IPS-11a (cell line): ENCODE measurements around the gene SNX22.

Experiments
- H3K4me3 ChIP-seq: one replicate; pipeline ENCODE4 v1.5.1; 2013; ENCODE audit warnings: low read depth, low read length, control low read depth

The SNX22 gene

DNA sequence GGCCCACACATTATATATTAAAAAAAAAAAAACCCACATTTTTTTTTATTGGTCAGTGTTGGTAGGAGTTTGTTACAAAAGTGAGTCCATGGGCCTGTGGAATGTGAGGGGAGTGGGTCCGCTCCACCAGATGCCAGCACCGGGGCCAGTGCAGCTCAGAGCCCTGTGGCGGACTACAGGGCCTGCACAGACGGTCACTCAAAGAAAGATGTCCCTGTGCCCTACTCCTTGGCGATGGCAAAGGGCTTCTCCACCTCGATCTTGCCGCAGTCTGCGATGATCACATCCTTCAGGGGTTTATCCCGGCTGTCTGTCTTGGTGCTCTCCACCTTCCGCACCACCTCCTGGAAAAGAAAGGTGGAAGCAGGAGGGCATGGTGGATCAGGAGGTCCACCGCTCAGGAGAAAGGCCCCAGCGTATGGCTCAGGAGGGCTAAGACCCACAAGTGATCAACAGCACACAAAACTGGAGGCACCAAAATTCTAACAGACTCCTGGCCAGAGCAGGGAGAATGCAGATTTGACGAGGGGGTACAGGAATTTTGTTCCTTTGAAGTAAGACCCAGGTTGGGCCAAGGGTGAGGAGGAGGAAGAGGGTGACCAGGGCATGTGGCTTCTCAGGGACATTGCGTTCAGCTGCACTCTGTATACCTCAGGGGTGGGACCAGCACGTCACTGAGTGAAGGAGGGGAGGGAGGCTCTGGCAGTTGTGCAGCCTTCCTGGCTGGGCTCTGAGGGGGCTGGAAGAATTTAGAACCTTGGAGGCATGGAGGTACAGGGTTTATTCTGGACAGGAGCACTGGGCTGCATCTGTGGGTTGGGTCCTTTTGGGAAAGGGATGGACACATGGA, 4.5 kb downstream of the SNX22 start:
- H3K4me3 ChIP-seq = no peak overlapping the region

DNA sequence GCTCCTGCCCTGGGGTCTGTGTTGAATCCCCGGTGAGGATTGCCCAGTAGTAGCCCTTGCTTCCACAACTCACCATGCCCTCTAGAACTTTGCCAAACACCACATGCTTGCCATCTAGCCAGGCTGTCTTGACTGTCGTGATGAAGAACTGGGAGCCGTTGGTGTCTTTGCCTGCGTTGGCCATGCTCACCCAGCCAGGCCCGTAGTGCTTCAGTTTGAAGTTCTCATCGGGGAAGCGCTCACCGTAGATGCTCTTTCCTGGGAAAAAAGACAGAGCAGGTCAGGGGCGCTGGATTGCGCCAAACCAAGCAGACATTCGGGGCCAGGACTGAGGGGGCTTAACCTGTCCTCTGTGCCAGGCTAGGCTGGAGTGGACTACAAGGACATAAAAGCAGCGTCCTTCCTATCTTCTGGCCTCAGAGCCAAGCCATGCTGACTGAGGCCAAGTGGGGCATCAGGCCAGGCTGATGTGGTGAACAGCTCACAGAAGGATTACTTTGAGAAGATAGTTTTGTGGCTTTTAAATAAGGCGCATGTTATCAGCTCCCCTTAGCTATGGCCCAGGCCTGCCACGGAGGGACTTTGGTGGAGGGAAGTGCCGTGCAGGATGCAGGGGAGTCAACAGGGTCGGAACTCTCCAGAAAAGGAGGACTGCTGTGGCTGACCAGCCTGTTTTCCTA, 5.3 kb downstream of the SNX22 start:
- no peak overlapping the region for H3K4me3 ChIP-seq

- H3K4me3 ChIP-seq = no peak overlapping the region
Measured at GRCh38 chr15:64157599-64158125, 6.1 kb downstream of the SNX22 start.

DNA sequence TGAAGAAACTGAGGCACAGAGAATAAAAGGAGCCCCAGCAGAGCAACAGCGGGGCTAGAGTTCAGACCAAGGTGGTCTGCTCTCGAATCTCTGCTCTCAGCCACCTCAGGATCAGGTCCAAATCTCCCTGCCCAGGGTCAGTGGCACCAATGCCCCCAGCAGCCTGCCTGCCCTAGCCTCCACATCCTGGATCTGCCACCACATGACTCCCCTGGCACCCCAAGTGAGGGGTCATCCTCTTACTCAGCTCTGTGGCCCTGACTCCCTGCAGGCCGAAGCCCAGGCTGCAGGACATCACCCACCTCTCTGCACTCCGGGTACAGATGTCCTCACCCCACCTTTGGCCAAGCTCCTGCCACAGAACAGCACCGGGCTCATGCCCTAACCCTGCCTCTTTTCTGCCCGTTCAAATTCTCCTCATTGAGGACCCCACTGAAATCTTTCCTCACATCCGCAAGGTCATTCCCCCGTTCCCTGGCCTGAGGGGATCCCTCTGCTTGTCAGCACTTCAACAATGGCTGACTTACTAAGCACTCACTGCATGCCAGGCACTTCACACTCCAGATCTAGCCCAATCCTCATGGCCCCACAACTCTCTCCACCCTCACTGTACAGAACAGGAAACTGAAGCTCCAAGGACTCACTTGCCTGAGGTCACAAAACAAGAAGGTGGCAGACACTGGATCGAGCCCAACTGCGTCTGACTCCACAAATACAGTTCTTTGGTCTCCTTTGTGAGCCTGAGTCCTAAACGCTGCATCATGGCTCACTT, 7.0 kb downstream of the SNX22 start:
- no peak overlapping the region for H3K4me3 ChIP-seq

DNA sequence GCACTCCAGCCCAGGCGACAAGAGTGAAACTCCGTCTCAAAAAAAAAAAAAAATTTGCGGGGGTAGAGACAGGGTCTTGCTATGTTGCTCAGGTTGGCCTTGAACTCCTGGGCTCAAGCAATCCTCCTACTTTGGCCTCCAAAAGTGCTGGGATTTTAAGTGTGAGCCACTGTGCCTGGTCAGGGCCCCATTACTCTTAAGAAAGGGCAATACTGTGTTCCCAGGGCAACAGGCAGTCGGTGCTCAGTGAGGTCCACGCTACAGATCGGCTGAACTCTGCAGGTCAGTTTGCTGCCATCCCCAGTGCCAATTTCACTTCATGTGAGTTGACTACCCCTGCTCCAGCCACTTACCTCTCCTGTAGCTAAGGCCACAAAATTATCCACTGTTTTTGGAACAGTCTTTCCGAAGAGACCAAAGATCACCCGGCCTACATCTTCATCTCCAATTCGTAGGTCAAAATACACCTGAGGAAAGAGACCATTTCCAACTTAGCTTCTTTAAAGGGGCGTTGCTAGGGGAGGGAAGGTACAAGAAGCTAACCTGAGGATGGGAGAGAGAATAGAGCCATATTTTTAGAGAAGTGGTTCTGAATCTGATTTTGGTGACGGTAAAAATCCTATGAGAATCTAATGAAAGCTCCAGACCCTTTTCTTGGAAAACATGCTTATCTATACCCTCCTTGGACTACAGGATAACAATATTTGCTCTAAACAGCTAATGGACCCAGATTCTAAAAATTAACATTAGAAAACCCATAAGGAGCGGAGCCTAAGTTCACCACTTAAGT, 10.4 kb downstream of the SNX22 start:
- peak overlapping the region; percentile 67 for H3K4me3 ChIP-seq

- peak overlapping the region; percentile 67 for H3K4me3 ChIP-seq
Measured at GRCh38 chr15:64162478-64162868, 10.9 kb downstream of the SNX22 start.

- H3K4me3 ChIP-seq = peak within 1 kb of the TSS; percentile 67
Measured at GRCh38 chr15:64162869-64163658, 11.5 kb downstream of the SNX22 start, which contains the start of gene PPIB. Gene PPIB, minus strand, starts transcription at chr15:64163022. Its CDS starts 36 bp downstream, at chr15:64162986.

GRCh38 chr15:64163659-64164362, 12.3 kb downstream of the SNX22 start:
- peak overlapping the region; percentile 28 for H3K4me3 ChIP-seq

DNA sequence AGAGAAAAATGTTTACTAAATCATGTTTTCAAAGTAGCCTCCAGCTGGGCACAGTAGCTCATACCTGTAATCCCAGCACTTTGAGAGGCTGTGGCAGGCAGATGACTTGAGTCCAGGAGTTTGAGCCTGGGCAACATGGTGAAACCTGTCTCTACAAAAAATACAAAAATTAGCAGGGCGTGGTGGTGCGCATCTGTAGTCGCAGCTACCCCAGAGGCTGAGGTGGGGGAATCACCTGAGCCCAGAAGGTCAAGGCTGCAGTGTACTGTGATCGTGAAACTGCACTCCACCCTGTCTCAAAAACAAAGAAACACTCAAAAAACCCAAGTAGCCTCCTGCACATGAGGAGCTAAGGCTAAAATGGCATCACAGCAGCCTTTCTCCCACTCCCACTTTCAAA, 12.9 kb downstream of the SNX22 start:
- H3K4me3 ChIP-seq = no peak overlapping the region

- H3K4me3 ChIP-seq = no peak overlapping the region
Measured at GRCh38 chr15:64166102-64166890, 14.8 kb downstream of the SNX22 start.

DNA sequence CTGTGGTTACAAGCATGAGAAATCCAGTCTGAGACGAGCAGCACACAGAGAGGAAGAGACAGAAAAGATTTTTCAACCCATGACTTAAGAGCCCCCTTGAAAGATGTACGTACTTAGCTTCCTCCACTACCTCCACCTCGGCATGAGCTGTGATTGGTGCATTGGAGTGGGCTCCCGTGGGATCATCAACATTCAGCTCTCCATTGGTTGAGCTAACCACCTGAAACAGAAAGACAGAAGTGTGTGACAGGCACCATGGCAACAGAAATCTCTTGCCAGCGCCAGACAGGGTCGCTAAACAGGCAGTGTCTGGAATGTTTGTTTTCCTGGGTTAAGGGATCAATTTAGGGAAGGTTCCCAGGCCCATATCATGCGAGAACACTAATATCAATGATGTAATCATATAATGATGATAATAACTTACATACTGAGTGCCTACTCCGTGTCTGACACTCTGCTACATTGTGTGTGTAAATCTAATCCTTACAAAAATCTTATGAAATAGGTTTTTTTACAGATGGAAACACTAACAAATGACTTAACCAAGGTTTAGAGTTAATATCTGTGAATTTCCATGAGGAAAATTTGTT, 28.8 kb downstream of the SNX22 start:
- H3K4me3 ChIP-seq = no peak overlapping the region

GRCh38 chr15:64182859-64183370, 31.4 kb downstream of the SNX22 start:
- no peak overlapping the region for H3K4me3 ChIP-seq

DNA sequence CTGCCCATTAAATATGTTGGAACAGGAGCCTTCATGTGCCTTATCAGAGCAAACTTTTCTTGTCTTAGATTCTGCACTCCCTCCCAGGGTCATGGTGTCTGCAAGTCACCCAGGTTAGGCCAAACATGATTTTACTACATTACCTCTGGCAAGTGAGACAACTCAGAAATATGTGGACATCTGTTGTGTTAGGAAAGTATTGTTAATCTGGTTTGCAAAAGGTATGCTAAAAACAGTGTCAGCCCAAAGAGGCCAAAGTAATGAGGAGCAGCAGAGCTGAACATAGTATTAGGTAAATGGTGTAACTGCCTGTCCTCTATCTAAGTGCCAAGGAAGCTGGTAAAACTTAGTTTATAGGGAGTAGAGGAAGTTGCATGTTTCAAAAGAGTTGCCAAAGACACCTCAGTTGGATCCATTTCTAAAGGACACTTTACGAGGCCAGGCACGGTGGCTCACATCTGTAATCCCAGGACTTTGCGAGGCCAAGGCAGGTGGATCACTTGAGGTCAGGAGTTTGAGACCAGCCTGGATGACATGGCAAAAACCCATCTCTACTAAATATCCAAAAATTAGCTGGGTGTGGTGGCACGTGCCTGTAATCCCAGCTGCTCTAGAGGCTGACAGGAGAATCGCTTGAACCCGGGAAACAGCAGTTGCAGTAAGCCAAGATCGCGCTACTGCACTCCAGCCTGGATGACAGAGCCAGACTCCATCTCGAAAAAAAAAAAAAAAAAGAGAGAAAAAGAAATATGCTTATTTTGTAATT, 33.8 kb downstream of the SNX22 start:
- H3K4me3 ChIP-seq = no peak overlapping the region

DNA sequence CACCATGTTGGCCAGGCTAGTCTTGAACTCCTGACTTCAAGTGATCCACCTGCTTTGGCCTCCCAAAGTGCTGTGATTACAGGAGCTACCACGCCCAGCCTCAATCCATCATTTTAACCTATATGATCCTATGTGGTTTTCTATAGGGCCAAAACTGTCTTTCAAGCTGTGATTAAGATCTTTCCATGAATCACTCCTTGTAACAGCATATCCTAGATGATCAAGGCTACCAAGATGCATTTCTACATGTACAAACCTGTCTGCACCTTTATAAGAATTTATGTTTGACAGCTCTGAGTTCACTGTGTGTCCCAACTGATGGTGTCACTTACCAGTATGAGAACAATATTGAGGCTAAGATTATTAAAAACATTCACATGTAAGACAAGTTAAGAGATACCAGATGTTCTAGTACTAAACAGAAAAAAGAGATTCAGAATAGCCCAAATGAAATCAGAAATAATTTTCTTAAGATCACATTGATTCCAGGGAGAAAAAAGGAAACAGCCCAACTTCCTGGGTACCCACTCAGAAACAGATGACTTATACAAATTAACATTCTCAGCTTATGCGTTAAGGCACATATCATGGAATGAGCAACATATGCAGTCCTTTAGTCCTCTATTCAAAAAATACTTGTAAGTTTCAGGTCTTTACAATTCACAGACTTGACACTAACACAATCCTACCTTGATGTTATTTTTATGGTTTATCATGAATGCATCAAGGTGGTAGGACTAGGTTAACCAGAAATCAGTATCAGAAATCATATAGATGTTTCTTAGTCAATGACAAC, 36.1 kb downstream of the SNX22 start:
- H3K4me3 ChIP-seq = no peak overlapping the region

DNA sequence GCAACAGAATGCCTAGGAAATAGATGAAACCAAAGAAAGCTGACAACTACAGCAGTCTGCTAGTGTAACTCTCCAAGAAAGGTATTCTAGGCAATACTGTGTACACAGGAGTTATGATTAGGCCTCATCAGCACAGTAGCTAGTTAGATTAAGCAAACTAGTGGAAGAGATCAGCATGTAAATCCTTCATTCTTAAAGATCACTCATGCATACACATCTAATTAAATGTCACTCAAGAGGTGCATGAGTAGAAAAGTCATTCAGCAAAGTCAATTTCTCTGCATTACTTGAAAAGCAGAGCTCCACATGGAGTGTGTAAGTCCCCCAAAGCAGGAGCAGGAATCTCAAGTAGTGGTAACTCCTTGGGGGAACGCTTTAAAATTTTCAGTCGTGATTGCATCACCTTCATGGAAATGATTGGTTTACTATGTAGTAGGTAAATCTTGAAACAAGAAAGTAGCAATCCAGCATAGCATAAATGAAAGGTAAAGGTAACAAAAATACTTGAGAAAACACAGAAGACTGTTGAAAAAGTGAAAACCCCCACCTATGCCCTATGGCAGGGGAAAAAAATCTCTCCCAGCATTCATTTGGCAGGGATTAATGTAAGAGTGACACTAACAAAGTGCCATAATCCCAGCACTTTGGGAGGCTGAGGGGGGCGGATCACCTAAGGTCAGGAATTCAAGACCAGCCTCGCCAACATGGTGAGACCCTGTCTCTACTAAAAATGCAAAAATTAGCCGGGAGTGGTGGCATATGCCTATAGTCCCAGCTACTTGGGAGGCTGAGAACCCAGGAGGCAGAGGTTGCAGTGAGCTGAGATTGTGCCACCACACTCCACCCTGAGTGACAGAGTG, 40.7 kb downstream of the SNX22 start:
- H3K4me3 ChIP-seq = no peak overlapping the region
